Nephron (organoid): ENCODE measurements around the gene EXPH5.

Source experiments
- H3K27ac Mint-ChIP-seq, 3 experiments: 2 replicates each; pipeline ENCODE4 v1.8.0; 2020; ENCODE audit warnings: mixed read lengths in 3 of 3, mild to moderate bottlenecking in 2 of 3, moderate library complexity in 1 of 3
- H3K27me3 Mint-ChIP-seq: 2 replicates; pipeline ENCODE4 v1.8.0; 2021; ENCODE audit warnings: low read depth, mild to moderate bottlenecking, moderate library complexity, mixed read lengths
- H3K36me3 Mint-ChIP-seq: 2 replicates; pipeline ENCODE4 v1.8.0; 2020; ENCODE audit warnings: low read depth, mixed read lengths
- H3K4me1 Mint-ChIP-seq: 2 replicates; pipeline ENCODE4 v1.8.0; 2020; ENCODE audit warnings: mixed read lengths
- H3K4me3 Mint-ChIP-seq, 3 experiments: 2 replicates each; pipeline ENCODE4 v1.8.0; 2020; ENCODE audit warnings: mild to moderate bottlenecking in 3 of 3, mixed read lengths in 3 of 3, moderate library complexity in 2 of 3
- H3K9me3 Mint-ChIP-seq: 2 replicates; pipeline ENCODE4 v1.8.0; 2020; ENCODE audit warnings: mixed read lengths
- TF ChIP-seq, protein P1 (sequence below), 3 experiments: fragments of 200-600 bp; sonication (generic); IDR thresholded peaks; one replicate each; pipeline ENCODE4 v1.5.0; 2021; ENCODE audit warnings: antibody characterized with exemption in 3 of 3; ENCODE audit not compliant: unreplicated experiment in 3 of 3

Gene EXPH5

DNA sequence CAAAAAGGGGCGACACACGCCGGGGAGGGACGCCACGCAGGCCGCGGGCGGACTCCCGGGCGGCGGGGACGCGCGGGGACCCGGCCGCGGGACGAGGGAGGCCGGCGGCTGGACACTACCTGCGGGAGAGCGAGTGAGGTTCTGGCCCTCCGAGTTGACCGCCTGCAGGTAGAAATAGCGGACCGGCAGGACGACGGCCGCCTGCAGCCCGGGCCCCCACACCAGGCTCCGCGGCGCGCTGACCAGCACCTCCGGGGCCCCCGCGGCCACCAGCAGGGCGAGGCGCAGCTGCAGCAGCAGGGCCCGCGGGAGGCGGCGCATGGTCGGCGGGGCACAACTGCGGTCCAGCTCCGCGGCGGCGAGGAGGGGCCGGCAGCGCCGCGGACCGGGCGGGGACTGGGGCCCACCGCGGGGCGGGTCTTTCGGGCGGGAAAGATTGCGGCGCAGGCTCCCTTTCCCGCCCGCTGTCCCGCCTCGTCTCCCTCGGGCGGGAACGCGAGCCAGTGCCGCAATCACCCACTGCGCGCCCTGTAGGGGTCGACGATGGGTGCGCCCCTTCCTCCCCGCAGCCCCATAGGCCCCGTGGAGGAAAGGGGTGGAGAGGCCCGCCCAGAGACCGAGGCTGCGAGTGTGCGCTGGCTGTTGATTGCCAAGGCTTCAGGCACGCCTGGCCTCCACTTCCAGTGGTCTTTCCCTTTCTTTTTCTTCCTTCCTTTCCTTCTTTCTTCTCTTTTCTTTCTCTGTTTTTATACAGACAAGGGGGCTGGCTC, 95.3 kb downstream of the EXPH5 start, which contains the start of gene POGLUT3:
Gene POGLUT3 (minus strand): TSS at position 339 of the 770 bp plus-strand sequence. CDS start 18 bp downstream, at position 321.
- peak within 1 kb of the TSS; percentile 91 to 97 (median 92) for H3K4me3 Mint-ChIP-seq
- H3K9me3 Mint-ChIP-seq, result no peaks in the 10 kb centered on the region
- no peaks in the 10 kb centered on the region for H3K27me3 Mint-ChIP-seq
- H3K36me3 Mint-ChIP-seq, result no peaks in the 10 kb centered on the region
- peaks cover 28% of the 10 kb centered on the region for H3K4me1 Mint-ChIP-seq
- H3K27ac Mint-ChIP-seq, result peak within 1 kb of the TSS; percentile 98 to 99 (median 99)
- TF ChIP-seq, protein P1, sequence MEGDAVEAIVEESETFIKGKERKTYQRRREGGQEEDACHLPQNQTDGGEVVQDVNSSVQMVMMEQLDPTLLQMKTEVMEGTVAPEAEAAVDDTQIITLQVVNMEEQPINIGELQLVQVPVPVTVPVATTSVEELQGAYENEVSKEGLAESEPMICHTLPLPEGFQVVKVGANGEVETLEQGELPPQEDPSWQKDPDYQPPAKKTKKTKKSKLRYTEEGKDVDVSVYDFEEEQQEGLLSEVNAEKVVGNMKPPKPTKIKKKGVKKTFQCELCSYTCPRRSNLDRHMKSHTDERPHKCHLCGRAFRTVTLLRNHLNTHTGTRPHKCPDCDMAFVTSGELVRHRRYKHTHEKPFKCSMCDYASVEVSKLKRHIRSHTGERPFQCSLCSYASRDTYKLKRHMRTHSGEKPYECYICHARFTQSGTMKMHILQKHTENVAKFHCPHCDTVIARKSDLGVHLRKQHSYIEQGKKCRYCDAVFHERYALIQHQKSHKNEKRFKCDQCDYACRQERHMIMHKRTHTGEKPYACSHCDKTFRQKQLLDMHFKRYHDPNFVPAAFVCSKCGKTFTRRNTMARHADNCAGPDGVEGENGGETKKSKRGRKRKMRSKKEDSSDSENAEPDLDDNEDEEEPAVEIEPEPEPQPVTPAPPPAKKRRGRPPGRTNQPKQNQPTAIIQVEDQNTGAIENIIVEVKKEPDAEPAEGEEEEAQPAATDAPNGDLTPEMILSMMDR (IDR thresholded peaks at IDR 0.05; ENCODE audit: unreplicated experiment in 3 of 3), result no peak

DNA sequence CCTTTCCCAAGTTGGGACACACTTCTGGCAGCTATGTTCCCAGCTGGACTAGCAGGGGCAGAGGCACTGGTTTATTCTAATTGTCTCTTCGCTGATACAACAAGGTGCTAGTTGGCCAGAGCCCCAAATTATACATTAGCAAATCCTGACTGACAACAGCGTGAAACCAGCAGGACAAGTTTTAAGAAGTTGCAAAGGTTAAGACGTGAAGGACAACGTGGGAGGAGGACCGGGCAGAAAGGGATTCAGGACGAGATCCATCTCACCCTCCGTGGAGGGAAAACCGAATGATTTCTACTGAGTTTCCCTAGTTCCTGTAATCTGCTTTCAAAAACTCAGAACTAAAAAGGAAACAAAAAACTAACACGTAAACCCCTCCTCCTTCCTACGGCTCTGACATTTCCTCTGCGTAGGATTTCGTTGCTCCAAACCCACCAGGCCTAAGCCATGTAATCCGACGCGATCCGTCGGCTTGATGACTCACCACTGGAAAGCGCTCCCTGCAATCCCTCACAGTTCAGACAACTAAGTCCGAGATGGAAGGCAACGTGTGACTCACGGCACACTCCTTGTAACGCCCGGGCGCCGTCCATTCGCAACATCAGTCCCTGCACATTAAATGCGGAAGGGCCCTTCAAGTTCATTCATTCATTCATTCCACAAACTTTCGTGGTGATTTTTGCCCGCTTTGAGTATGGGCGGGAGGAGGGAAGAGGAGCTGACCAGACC, 96.1 kb downstream of the EXPH5 start:
- peak overlapping the region; percentile 85 to 97 (median 91) for H3K4me3 Mint-ChIP-seq
- H3K4me1 Mint-ChIP-seq, result peaks cover 28% of the 10 kb centered on the region
- no peaks in the 10 kb centered on the region for H3K27me3 Mint-ChIP-seq

DNA sequence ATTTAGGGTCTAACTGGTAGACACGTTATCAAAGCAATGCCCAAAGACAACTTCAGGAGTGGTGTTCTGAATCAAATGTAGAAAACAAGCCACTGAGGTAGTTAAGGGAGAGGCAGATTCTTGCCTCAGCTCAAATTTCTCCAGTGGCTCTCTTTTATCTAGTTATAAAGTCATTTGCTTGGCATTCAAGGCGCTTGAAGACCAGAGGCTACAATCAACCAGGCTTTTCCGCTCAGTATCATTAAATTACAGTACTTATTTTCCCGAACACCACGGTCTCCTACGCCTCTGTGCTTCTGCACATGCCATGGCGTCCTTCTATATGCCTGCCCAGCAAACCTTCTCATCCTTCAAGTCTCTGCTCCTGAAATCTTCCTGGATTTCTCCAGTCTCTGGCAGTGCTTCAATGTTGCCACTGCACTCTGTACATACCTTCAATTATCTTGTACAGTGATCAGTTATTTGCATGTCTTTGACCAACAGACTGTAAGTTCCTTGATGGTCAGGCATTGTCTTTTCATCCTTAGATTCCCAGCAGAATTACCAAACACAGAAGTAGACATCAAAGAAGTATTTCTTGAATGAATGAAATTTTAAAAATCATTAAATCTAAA, 96.8 kb downstream of the EXPH5 start:
- peak overlapping the region; percentile 85 to 97 (median 91) for H3K4me3 Mint-ChIP-seq

More for the DNA sequence above, 96.1 kb downstream of the EXPH5 start:
- Mint-ChIP-seq H3K27ac (peak overlapping the region; percentile 98 to 99 (median 99)), H3K9me3 (no peaks in the 10 kb centered on the region), H3K36me3 (no peaks in the 10 kb centered on the region)
- TF ChIP-seq, protein P1 (IDR thresholded peaks at IDR 0.05; ENCODE audit: unreplicated experiment in 3 of 3), result no peak

DNA sequence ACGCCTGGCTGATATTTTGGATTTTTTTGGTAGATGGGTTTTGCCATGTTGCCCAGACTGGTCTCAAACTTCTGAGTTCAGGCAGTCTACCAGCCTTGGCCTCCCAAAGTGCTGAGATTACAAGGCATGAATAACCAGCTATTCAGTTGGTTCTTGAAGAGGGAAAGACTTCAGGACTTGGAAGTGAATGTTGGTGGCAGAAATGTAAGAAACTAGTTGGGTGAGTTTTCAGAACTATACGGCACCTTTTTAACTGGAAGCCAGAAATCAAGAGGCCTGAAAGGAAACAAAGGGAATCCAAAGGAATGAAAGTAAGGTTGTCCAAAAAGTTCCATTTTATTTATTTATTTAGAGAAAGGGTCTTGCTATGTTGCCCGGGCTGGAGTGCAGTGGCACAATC, 98.2 kb downstream of the EXPH5 start:
- peaks cover 28% of the 10 kb centered on the region for H3K4me1 Mint-ChIP-seq
- TF ChIP-seq, protein P1 (IDR thresholded peaks at IDR 0.05; ENCODE audit: unreplicated experiment in 3 of 3), result no peak
- no peaks in the 10 kb centered on the region for H3K27me3 Mint-ChIP-seq
- no peaks in the 10 kb centered on the region for H3K9me3 Mint-ChIP-seq
- peak overlapping the region in 1 of 3 experiments; percentile 29 for H3K4me3 Mint-ChIP-seq
- H3K36me3 Mint-ChIP-seq, result peaks cover 7% of the 10 kb centered on the region
- peak overlapping the region in 1 of 3 experiments; percentile 16 for H3K27ac Mint-ChIP-seq

More for the DNA sequence above, 96.8 kb downstream of the EXPH5 start:
- no peaks in the 10 kb centered on the region for H3K27me3 Mint-ChIP-seq
- H3K27ac Mint-ChIP-seq, result peak overlapping the region; percentile 98 to 99 (median 99)
- H3K4me1 Mint-ChIP-seq, result peaks cover 28% of the 10 kb centered on the region
- H3K36me3 Mint-ChIP-seq, result peaks cover 3% of the 10 kb centered on the region
- TF ChIP-seq, protein P1 (IDR thresholded peaks at IDR 0.05; ENCODE audit: unreplicated experiment in 3 of 3), result no peak
- H3K9me3 Mint-ChIP-seq, result no peaks in the 10 kb centered on the region

DNA sequence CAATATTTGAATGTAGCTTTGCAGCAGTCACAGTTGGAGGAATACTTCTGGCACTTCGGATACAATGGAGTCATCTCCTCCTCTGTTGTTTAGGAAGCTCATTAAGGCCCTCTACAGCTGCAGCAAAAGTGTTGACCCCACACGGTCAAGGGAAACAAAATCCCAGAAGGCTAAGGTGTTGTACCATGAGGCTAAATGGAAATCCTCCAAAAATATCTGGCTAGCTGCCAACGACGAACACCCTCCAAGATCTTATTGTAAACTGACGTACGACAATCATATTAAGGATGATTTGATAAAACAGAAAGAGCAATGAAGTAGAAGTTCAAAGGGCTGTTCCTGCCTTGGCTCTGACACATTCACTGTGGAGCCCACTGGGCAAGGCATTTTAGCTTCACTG, 99.4 kb downstream of the EXPH5 start:
- TF ChIP-seq, protein P1 (IDR thresholded peaks at IDR 0.05; ENCODE audit: unreplicated experiment in 3 of 3), result no peak
- H3K27me3 Mint-ChIP-seq, result no peaks in the 10 kb centered on the region
- peak overlapping the region in 1 of 3 experiments; percentile 34 for H3K4me3 Mint-ChIP-seq
- peaks cover 14% of the 10 kb centered on the region for H3K36me3 Mint-ChIP-seq
- no peak overlapping the region for H3K27ac Mint-ChIP-seq
- no peaks in the 10 kb centered on the region for H3K9me3 Mint-ChIP-seq
- peaks cover 28% of the 10 kb centered on the region for H3K4me1 Mint-ChIP-seq
